NCI-H2081 treated with DMSO at 0.1 percent for 48 hours (cell line): Measurements from ENCODE around the gene NRARP.

Experiments
- DNase-seq: peaks from one replicate; lab custom pipeline; 2025; lab: John Stamatoyannopoulos, UW

NRARP gene

GRCh38 chr9:137297966-137298365, 4.1 kb downstream of the NRARP start:
- DNase-seq = no peak

DNA sequence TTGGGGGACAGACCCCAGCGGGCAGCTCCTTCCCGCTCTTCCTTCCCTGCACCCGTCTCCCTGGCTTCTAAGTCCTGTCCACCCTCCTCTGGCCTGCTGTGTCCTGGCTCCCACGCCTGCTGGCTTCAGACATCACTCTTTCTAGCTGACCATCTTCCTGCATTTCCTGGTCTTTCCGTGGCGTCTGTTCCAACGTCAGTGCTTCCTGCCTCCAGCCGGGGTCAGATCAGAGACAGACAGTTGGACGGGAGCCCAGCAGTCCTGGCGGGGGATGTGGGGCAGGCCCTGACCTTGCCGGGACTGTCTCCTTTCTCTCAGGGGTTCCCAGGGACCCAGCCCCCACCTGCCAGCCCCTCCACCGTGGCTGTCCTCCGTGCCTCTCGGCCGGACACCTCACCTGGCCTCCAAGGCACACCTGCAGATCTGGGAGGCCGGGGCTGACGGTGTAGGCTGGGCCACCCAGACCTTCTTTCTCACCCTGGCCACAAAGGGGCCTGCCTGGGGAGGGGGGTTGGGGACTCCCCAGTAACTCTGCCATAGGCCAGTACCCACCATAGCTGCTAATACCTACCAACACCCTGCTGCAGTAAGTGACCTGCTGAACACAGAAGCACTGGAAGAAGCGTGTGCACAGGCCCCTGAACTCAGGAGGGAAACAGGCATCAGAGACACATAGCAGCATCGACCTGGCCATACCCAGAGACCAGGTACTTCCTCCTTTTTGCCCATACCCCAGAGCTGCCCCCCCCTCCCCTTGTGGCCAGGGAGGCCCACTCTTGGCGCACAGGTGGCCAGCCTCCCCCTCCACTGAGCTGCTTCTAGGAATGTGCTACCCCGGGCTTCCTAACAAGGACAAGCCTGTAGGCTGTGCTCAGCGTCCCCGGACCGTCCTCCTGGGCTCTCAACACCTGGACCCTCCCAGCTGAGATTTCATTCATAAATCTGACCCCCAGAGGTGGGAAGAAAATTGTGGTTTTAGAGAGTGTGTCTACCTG, 5.1 kb downstream of the NRARP start:
- DNase-seq = no peak

DNA sequence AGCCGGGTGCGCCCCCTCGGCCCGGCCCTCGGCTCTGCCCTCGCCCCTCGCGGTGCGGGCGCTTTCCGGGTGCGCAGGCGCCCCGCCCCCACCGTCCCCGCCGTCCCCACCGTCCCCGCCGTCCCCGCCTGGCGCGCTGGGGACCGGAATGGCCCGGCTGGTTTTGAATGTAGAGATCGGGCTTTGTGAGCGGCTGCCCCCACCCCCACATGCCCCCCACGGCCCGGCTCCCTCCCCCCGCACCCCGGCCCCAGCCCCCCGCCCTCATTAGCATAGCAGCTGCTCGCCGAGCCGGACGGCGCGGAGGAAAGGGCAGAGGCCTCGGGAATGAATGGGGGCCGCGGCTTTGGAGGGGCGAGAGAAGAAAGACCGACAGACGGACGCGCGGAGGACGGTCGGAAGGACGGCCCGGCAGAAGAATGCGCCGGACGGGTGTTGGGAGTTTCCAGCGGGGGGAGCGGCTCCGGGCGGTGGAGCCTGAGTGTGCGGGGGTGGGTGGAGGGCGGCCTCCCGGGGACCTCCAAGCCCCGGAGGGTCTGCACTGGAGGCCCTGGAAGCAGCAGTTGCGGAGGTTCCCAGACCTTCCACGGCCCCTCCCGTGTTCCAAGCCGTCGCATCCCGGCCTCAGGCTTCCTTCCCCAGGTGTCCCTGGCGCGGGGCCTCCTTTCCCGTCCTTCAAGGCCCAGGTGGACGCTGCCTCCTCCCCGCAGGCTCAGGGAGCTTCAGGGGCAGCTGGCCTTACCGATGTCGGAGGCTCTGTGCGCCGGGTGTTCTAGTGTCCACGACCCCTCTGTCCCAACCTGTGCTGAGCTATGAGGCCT, 6.0 kb downstream of the NRARP start:
- no peak for DNase-seq

DNA sequence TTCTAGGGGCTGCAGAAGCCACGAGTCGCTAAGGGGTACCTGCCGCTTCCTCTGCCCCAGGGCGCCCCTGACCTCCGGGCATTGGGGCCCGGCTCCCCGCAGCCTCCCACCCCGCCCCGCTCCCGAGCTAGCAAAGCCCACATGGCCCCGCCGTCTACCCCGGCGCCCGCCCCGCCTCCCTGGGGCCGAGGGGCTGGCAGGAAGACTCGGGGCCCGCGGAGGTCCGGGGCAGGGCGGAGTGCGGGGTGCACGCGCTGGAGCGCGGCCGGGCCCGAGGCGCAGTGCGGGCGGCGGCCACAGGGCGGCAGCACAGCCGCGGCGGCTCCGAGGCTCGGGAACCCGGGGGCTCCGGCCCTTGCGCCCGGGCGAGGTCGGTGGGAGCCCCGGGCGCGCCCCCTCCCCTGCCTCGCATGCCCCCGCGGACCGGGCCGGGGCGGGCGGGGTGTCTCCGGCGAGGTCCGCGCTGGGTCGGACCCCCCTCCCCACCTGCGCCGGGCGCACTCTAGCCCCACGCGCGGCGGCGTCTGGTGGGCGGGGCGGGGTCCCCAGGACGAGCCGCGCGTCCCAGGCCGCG, 6.7 kb downstream of the NRARP start:
- no peak for DNase-seq

- no peak for DNase-seq
Measured at GRCh38 chr9:137294681-137295237, 7.3 kb downstream of the NRARP start.

- no peak for DNase-seq
Measured at GRCh38 chr9:137294091-137294680, 7.9 kb downstream of the NRARP start.

DNA sequence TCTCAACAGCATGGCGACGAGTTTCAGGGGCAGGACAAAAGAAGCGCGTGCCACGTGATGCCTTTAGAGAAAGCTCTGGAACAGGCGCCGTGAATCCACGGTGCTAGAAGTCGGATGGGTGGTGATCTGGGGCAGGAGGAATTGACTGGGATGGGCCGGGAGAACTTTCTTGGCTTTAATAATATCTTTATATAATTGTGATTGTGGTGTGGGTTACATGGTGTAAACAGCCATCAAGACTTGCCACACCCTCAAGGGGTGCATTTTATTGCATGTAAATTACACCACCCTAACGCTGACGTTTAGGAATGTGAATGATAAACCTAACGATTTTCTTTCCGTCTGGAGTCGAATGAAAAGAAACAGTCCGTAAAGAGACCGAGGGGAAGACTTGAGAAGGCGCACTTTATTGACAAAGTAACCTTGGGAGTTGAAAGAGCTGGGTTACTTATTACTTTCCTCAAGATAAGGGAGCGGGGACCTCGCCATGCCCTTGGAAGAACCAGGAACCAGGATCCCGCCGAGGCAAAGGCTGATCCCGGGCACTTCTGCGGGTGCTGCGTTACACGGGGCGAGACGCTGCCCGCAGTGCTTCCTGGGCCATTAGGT, 8.5 kb downstream of the NRARP start:
- no peak for DNase-seq

GRCh38 chr9:137293094-137293481, 9.0 kb downstream of the NRARP start:
- no peak for DNase-seq

DNA sequence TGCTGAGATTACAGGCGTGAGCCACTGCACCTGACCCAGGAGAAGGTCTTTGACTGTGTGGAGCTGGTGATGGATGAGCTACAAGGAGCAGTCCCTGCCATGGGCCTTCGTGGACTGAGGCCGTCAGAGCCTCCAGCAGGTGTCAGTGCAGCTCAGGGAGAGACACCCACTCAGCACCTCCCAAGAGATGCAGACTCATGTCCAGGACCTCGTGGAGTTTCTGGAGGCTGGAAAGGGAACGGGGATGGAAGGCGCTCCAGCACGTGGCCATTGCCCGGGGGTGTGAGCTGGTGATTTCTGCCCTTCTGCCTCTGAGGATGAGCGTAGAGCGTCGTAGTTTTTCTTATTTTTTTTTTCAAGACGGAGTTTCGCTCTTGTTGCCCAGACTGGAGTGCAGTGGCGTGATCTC, 15.1 kb downstream of the NRARP start:
- no peak for DNase-seq

DNA sequence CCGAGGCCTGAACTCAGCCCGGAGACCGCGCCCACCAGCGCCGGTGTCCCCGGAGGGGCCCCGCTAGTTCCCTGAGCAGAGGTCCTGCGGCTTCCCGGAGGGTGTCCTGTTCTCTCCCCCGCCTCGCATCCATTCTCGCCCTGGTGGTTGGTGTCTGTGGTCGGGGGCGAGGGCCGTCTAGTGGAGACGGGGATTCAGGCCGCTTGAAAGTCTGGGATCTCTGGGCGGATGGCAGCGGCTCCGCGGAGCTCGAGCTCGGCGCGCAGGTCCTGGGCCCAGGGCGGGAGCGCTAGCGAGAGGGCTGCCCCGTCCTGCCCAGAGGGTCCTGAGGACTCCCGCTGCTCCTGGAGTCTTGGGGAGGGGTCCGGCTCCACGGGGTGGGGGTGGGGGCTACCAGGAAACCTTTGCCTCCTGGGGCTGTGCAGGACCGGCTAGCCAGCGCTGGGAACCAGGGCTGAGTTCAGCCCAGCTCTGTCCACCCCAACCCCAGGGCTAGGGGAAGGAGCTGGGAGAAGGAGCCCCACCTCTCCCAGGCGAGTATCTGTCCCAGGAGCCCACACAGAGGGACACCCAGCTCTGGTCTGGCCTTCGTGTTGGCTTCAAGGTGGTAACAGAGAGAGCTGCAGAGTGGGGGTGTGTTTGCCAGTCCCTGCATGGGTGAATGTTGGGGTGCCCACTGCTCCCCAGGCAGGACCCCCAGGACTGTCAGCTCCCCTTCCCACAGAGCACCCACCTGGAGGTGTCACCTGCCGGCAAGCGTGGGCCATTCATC, 20.5 kb downstream of the NRARP start:
- DNase-seq = no peak

DNA sequence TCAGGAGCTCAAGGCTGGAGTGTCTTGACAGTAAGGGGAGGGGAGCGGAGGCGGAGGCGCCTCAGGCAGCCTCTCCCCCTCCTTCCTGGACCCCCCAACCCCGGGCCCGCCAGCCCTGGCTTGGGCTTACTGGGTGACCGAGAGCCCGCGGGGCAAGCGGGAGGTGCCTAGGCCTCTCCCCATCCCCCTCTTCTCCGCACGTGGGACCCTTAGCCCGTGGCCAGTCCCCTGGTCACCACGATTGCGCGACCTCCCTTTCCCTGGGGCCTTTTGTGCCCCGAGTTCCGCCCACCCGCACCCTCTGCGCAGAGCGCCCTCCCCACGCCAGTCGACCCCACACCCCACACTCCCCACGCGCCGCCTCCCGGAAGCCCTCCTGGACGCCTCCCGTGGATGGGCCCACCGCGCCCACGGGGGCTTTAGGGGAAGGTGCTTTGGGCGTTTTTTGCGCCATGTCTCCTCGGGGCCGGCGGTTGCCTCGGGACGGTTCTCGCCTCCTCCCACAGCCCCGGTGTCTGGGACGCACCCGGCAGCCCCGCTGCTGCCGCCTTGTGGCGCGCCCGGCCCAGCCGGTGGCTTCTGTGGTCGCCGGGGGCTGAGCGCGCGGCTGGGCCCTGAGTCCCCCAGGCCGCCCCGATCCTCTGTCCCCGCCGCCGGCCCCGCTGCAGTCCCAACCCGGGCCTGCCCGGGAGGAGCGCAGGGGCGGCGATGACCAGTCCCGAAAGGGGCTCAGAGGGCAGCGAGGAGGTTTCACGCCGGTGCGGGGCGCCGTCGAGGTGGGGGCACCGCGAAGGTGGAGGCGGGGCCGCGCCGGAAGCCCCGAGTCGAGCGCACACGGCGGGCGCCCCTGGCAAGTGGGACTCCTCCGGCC, 21.4 kb downstream of the NRARP start:
- DNase-seq = no peak

- DNase-seq = no peak
Measured at GRCh38 chr9:137279741-137280473, 22.2 kb downstream of the NRARP start.

- DNase-seq = no peak
Measured at GRCh38 chr9:137278721-137279711, 23.1 kb downstream of the NRARP start.

DNA sequence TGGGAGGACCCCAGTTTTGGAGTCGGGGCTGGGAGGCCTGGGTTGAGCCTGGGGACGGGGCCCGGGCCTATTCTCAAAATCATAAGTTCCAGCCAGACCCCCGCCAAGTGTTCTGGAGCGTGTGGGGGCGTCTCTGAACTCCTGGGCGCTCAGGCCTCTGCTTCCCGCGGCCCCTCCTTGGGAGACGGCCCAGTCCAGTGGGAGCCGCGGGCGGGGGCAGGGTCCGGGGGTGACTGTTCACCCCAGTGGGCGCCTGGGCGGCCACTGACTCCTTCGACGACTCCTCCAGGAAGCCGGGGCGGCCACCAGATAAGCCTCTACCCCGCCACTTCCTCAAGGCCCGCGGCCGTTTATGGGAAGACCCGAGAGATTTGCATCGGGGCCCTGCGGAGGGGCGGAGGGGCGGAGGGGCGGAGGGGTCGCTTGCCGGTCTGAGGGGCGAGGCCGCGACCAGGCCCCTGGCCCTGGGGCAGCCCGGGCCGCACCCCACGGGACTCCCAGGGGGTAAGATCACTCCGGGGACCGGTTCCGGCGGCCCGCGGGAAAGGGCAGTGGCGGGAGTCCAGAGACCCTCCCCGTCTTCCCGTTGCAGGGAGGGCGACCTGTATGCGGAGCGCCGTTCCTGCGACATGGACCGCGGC, 23.9 kb downstream of the NRARP start:
- no peak for DNase-seq

- DNase-seq = no peak
Measured at GRCh38 chr9:137277329-137278041, 24.6 kb downstream of the NRARP start, which contains the start of gene TOR4A. Gene TOR4A, plus strand, starts transcription at chr9:137277726. Its CDS starts 964 bp downstream, at chr9:137278690.
